NCI-H2029 treated with DMSO at 0.1 percent for 48 hours (cell line): ENCODE measurements around the gene SUPT16H.
"Not testable (repeated sequence)": the region's sequence is repeated elsewhere in the genome, so short reads cannot be mapped to it uniquely, and the experiment has no call there.

ENCODE experiments used
- DNase-seq: peaks from one replicate; lab custom pipeline; 2025; lab: John Stamatoyannopoulos, UW

SUPT16H gene

GRCh38 chr14:21383848-21384493, at the start of gene SUPT16H:
SUPT16H (minus strand) TSS chr14:21384019; CDS start chr14:21383927, 92 bp downstream.
- DNase-seq, result peak; percentile 88

GRCh38 chr14:21431126-21431525, 47.3 kb upstream of the SUPT16H start:
- no peak for DNase-seq

- DNase-seq, result peak; percentile 74
These were observed 45.1 kb upstream of the SUPT16H start for GRCh38 chr14:21428930-21429329.

- DNase-seq, result no peak
These were observed 42.9 kb upstream of the SUPT16H start for GRCh38 chr14:21426692-21427091.

- no peak for DNase-seq
These were observed 35.7 kb upstream of the SUPT16H start for GRCh38 chr14:21419528-21419927.

GRCh38 chr14:21415329-21415728, 31.5 kb upstream of the SUPT16H start:
- DNase-seq, result no peak

GRCh38 chr14:21414137-21414631, 30.4 kb upstream of the SUPT16H start:
- no peak for DNase-seq

- DNase-seq, result no peak
These were observed 24.3 kb upstream of the SUPT16H start for GRCh38 chr14:21408147-21408546.

- DNase-seq, result no peak
These were observed 22.4 kb upstream of the SUPT16H start for GRCh38 chr14:21406213-21406612.

GRCh38 chr14:21405097-21405496, 21.3 kb upstream of the SUPT16H start:
- DNase-seq, result no peak

GRCh38 chr14:21399311-21399870, 15.6 kb upstream of the SUPT16H start:
- DNase-seq, result no peak

GRCh38 chr14:21398901-21399300, 15.1 kb upstream of the SUPT16H start:
- DNase-seq, result no peak

- no peak for DNase-seq
These were observed 11.6 kb upstream of the SUPT16H start for GRCh38 chr14:21395450-21395849.

- DNase-seq, result no peak
These were observed 1.5 kb upstream of the SUPT16H start for GRCh38 chr14:21385188-21385904.

- no peak for DNase-seq
These were observed 654 bp upstream of the SUPT16H start for GRCh38 chr14:21384494-21384851.

- peak; percentile 27 for DNase-seq
These were observed 652 bp downstream of the SUPT16H start for GRCh38 chr14:21382886-21383847.

GRCh38 chr14:21382095-21382494, 1.7 kb downstream of the SUPT16H start:
- no peak for DNase-seq

- no peak for DNase-seq
These were observed 4.5 kb downstream of the SUPT16H start for GRCh38 chr14:21379338-21379737.

- no peak for DNase-seq
These were observed 9.8 kb downstream of the SUPT16H start for GRCh38 chr14:21373980-21374379.

GRCh38 chr14:21372814-21373213, 11.0 kb downstream of the SUPT16H start:
- not testable (repeated sequence) for DNase-seq

- DNase-seq, result no peak
These were observed 13.7 kb downstream of the SUPT16H start for GRCh38 chr14:21369949-21370679.
